ENCODE measurements around the gene USP9X.

- TF ChIP-seq CTCF (IDR thresholded peaks at IDR 0.05) (no peak), POLR2A (IDR thresholded peaks at IDR 0.05) (no peak)
Measured at GRCh38 chrX:41119803-41120202, 34.6 kb downstream of the USP9X start.

All from lower leg skin (tissue), 3 donors.